GM19372 (cell line): Measurements from ENCODE around the gene AMPH.

Experiments
- ATAC-seq: cut with Tn5 transposase; IDR thresholded peaks from one replicate; pipeline ENCODE4 v1.9.1; 2021; ENCODE audit warnings: mild to moderate bottlenecking, low read depth, moderate library complexity; ENCODE audit not compliant: unreplicated experiment

The AMPH gene

GRCh38 chr7:38548605-38549004, 82.6 kb downstream of the AMPH start:
- no peak for ATAC-seq

- ATAC-seq = no peak
Observed at GRCh38 chr7:38546763-38547162, 84.4 kb downstream of the AMPH start.

GRCh38 chr7:38545977-38546376, 85.2 kb downstream of the AMPH start:
- no peak for ATAC-seq

GRCh38 chr7:38542156-38542555, 89.0 kb downstream of the AMPH start:
- no peak for ATAC-seq

- ATAC-seq = no peak
Observed at GRCh38 chr7:38541440-38541839, 89.7 kb downstream of the AMPH start.

- ATAC-seq = no peak
Observed at GRCh38 chr7:38539477-38540081, 91.6 kb downstream of the AMPH start.

- ATAC-seq = no peak
Observed at GRCh38 chr7:38535073-38535472, 96.1 kb downstream of the AMPH start.

GRCh38 chr7:38525857-38526256, 105.3 kb downstream of the AMPH start:
- no peak for ATAC-seq

GRCh38 chr7:38524786-38525185, 106.4 kb downstream of the AMPH start:
- no peak for ATAC-seq

GRCh38 chr7:38520741-38521140, 110.4 kb downstream of the AMPH start:
- ATAC-seq = no peak

- no peak for ATAC-seq
Observed at GRCh38 chr7:38518541-38518940, 112.6 kb downstream of the AMPH start.

GRCh38 chr7:38512704-38513103, 118.5 kb downstream of the AMPH start:
- no peak for ATAC-seq

- no peak for ATAC-seq
Observed at GRCh38 chr7:38512291-38512690, 118.9 kb downstream of the AMPH start.

GRCh38 chr7:38507384-38507783, 123.8 kb downstream of the AMPH start:
- no peak for ATAC-seq

GRCh38 chr7:38506756-38507155, 124.4 kb downstream of the AMPH start:
- no peak for ATAC-seq

- no peak for ATAC-seq
Observed at GRCh38 chr7:38506004-38506403, 125.2 kb downstream of the AMPH start.

- ATAC-seq = no peak
Observed at GRCh38 chr7:38504684-38505083, 126.5 kb downstream of the AMPH start.

GRCh38 chr7:38502848-38503247, 128.3 kb downstream of the AMPH start:
- no peak for ATAC-seq

- no peak for ATAC-seq
Observed at GRCh38 chr7:38502289-38502688, 128.9 kb downstream of the AMPH start.

- ATAC-seq = no peak
Observed at GRCh38 chr7:38492010-38492409, 139.2 kb downstream of the AMPH start.

- ATAC-seq = no peak
Observed at GRCh38 chr7:38482521-38482920, 148.7 kb downstream of the AMPH start.

GRCh38 chr7:38481401-38481800, 149.8 kb downstream of the AMPH start:
- no peak for ATAC-seq

- ATAC-seq = no peak
Observed at GRCh38 chr7:38478404-38478803, 152.8 kb downstream of the AMPH start.
